ENCODE data around the gene HTT.

HTT gene

GRCh38 chr4:3112201-3112600 lies 37.7 kb downstream of the HTT start:
- in situ Hi-C loops (cut with MboI; ENCODE audit: low sequenced_read_pairs), result no loop called here
- Histone ChIP-seq H3K4me3 (no peak overlapping the region), H3K27me3 (ENCODE audit: low read depth) (no peaks in the 10 kb centered on the region), H3K36me3 (replicated peaks) (peaks cover 77% of the 10 kb centered on the region), H3K4me1 (peaks cover 4% of the 10 kb centered on the region; the same call in 1 of the 2 replicates), H3K9me3 (no peaks in the 10 kb centered on the region)
- no peak for DNase-seq (ENCODE audit: low spot score in 2 of 2)

GRCh38 chr4:3112609-3113469 lies 38.4 kb downstream of the HTT start:
- Histone ChIP-seq H3K9me3 (no peaks in the 10 kb centered on the region), H3K4me3 (no peak overlapping the region), H3K27me3 (ENCODE audit: low read depth) (no peaks in the 10 kb centered on the region), H3K36me3 (replicated peaks) (peaks cover 77% of the 10 kb centered on the region), H3K4me1 (peaks cover 4% of the 10 kb centered on the region; the same call in 1 of the 2 replicates)
- no peak for DNase-seq (ENCODE audit: low spot score in 2 of 2)
- in situ Hi-C loops (cut with MboI; ENCODE audit: low sequenced_read_pairs), result no loop called here

GRCh38 chr4:3114377-3114776 lies 39.9 kb downstream of the HTT start:
- in situ Hi-C loops (cut with MboI; ENCODE audit: low sequenced_read_pairs), result no loop called here
- DNase-seq (ENCODE audit: low spot score in 2 of 2), result no peak
- peaks cover 82% of the 10 kb centered on the region for H3K36me3 ChIP-seq (replicated peaks)

DNA sequence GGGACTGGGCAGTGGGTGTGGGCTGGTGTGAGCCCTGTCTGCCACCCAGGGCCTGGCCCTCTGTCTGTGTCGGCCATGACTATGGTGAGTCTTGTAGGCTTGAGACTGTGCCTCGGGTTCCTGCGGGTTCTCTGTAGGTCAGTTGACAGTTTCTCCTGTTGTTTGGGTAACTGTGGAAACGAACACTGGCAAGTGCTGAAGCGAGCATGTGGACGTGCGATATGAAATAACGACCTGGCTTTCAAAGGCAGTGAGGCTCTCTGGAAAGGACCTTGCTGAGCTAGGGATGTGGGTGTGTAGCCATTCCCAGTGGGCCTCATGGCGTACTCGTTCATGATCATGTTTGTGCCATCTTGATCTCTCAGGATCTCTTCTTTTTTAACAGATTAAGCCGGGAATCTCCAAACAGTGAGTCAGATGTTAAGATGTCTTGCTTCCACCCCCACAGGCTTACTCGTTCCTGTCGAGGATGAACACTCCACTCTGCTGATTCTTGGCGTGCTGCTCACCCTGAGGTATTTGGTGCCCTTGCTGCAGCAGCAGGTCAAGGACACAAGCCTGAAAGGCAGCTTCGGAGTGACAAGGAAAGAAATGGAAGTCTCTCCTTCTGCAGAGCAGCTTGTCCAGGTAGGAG lies 41.3 kb downstream of the HTT start:
- DNase-seq (ENCODE audit: low spot score in 2 of 2), result no peak
- Histone ChIP-seq H3K4me1 (peaks cover 4% of the 10 kb centered on the region; the same call in 1 of the 2 replicates), H3K27me3 (ENCODE audit: low read depth) (no peaks in the 10 kb centered on the region), H3K9me3 (no peaks in the 10 kb centered on the region), H3K4me3 (no peak overlapping the region), H3K36me3 (replicated peaks) (peaks cover 74% of the 10 kb centered on the region)
- in situ Hi-C loops (cut with MboI; ENCODE audit: low sequenced_read_pairs), result no loop called here

More at GRCh38 chr4:3114377-3114776, 39.9 kb downstream of the HTT start:
- Histone ChIP-seq H3K4me1 (peaks cover 4% of the 10 kb centered on the region; the same call in 1 of the 2 replicates), H3K4me3 (no peak overlapping the region), H3K27me3 (ENCODE audit: low read depth) (no peaks in the 10 kb centered on the region), H3K9me3 (no peaks in the 10 kb centered on the region)

GRCh38 chr4:3116955-3117354 lies 42.5 kb downstream of the HTT start:
- Histone ChIP-seq H3K36me3 (replicated peaks) (peaks cover 73% of the 10 kb centered on the region), H3K4me1 (peaks cover 4% of the 10 kb centered on the region; the same call in 1 of the 2 replicates), H3K9me3 (no peaks in the 10 kb centered on the region), H3K27me3 (ENCODE audit: low read depth) (no peaks in the 10 kb centered on the region), H3K4me3 (no peak overlapping the region)
- in situ Hi-C loops (cut with MboI; ENCODE audit: low sequenced_read_pairs), result no loop called here
- no peak for DNase-seq (ENCODE audit: low spot score in 2 of 2)

GRCh38 chr4:3118312-3118711 lies 43.8 kb downstream of the HTT start:
- H3K27me3 ChIP-seq (ENCODE audit: low read depth), result no peaks in the 10 kb centered on the region
- no peaks in the 10 kb centered on the region for H3K9me3 ChIP-seq
- no peaks in the 10 kb centered on the region for H3K4me1 ChIP-seq
- in situ Hi-C loops (cut with MboI; ENCODE audit: low sequenced_read_pairs), result no loop called here
- H3K36me3 ChIP-seq (replicated peaks), result peaks cover 67% of the 10 kb centered on the region
- no peak for DNase-seq (ENCODE audit: low spot score in 2 of 2)
- no peak overlapping the region for H3K4me3 ChIP-seq

DNA sequence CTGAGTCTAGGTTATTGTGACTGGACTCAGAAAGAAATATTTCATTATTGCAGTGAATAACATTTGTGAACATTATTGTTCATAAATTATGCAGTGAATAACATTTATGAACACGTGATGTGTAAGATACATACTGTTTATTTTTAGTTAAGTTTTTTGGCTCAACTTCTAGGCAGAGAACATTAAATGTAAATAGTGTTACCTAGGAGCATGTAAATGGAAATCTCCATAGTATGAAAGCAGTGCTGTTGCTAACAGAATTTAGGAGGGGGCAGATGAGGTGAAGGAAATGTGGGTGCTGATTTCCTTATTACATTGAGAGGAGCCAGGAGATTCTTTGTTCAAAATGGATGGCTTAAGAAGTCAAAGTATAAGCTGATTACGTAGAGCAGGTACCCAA lies 45.0 kb downstream of the HTT start:
- no peak overlapping the region for H3K4me3 ChIP-seq
- in situ Hi-C loops (cut with MboI; ENCODE audit: low sequenced_read_pairs), result no loop called here
- no peak for DNase-seq (ENCODE audit: low spot score in 2 of 2)
- no peaks in the 10 kb centered on the region for H3K9me3 ChIP-seq
- peaks cover 65% of the 10 kb centered on the region for H3K36me3 ChIP-seq (replicated peaks)
- no peaks in the 10 kb centered on the region for H3K27me3 ChIP-seq (ENCODE audit: low read depth)
- no peaks in the 10 kb centered on the region for H3K4me1 ChIP-seq

DNA sequence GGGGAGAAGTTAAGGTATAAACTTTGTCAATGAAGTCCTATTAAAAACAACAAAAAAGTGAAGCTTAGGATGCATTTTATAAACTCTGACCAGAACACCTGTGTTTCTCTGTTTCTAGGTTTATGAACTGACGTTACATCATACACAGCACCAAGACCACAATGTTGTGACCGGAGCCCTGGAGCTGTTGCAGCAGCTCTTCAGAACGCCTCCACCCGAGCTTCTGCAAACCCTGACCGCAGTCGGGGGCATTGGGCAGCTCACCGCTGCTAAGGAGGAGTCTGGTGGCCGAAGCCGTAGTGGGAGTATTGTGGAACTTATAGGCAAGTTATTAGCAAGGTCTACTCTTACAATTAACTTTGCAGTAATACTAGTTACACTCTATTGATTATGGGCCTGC lies 46.6 kb downstream of the HTT start:
- Histone ChIP-seq H3K27me3 (ENCODE audit: low read depth) (no peaks in the 10 kb centered on the region), H3K9me3 (no peaks in the 10 kb centered on the region), H3K4me1 (no peaks in the 10 kb centered on the region), H3K4me3 (no peak overlapping the region), H3K36me3 (replicated peaks) (peaks cover 53% of the 10 kb centered on the region)
- no peak for DNase-seq (ENCODE audit: low spot score in 2 of 2)
- in situ Hi-C loops (cut with MboI; ENCODE audit: low sequenced_read_pairs), result no loop called here

DNA sequence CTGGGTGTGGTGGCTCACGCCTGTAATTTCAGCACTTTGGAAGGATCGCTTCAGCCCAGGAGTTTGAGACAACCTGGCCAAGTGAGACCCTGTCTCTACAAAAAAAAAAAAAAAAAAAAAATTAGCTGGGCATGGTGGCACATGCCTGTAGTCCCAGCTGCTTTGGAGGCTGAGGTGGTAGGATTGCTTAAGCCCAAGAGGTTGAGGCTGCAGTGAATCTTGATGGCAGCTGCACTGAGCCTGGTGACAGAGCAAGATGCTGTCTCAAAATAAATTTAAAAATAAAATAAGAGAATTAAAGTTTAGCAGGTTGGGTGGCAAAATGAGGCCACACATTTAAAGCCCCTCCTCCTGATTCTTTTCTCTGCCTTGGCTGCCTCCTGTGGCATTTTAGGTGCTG lies 47.1 kb downstream of the HTT start:
- in situ Hi-C loops (cut with MboI; ENCODE audit: low sequenced_read_pairs), result no loop called here
- no peak for DNase-seq (ENCODE audit: low spot score in 2 of 2)

GRCh38 chr4:3122081-3122563 lies 47.6 kb downstream of the HTT start:
- H3K27me3 ChIP-seq (ENCODE audit: low read depth), result no peaks in the 10 kb centered on the region
- H3K36me3 ChIP-seq (replicated peaks), result peaks cover 50% of the 10 kb centered on the region
- no peaks in the 10 kb centered on the region for H3K9me3 ChIP-seq
- no peaks in the 10 kb centered on the region for H3K4me1 ChIP-seq
- H3K4me3 ChIP-seq, result no peak overlapping the region
- in situ Hi-C loops (cut with MboI; ENCODE audit: low sequenced_read_pairs), result no loop called here
- no peak for DNase-seq (ENCODE audit: low spot score in 2 of 2)

More for the DNA sequence above, 47.1 kb downstream of the HTT start:
- Histone ChIP-seq H3K4me3 (no peak overlapping the region), H3K9me3 (no peaks in the 10 kb centered on the region), H3K36me3 (replicated peaks) (peaks cover 50% of the 10 kb centered on the region), H3K27me3 (ENCODE audit: low read depth) (no peaks in the 10 kb centered on the region), H3K4me1 (no peaks in the 10 kb centered on the region)

GRCh38 chr4:3123181-3123671 lies 48.7 kb downstream of the HTT start:
- no peak for DNase-seq (ENCODE audit: low spot score in 2 of 2)
- in situ Hi-C loops (cut with MboI; ENCODE audit: low sequenced_read_pairs), result no loop called here
- no peaks in the 10 kb centered on the region for H3K9me3 ChIP-seq
- H3K36me3 ChIP-seq (replicated peaks), result peaks cover 49% of the 10 kb centered on the region
- H3K4me3 ChIP-seq, result no peak overlapping the region
- H3K27me3 ChIP-seq (ENCODE audit: low read depth), result no peaks in the 10 kb centered on the region
- H3K4me1 ChIP-seq, result no peaks in the 10 kb centered on the region

DNA sequence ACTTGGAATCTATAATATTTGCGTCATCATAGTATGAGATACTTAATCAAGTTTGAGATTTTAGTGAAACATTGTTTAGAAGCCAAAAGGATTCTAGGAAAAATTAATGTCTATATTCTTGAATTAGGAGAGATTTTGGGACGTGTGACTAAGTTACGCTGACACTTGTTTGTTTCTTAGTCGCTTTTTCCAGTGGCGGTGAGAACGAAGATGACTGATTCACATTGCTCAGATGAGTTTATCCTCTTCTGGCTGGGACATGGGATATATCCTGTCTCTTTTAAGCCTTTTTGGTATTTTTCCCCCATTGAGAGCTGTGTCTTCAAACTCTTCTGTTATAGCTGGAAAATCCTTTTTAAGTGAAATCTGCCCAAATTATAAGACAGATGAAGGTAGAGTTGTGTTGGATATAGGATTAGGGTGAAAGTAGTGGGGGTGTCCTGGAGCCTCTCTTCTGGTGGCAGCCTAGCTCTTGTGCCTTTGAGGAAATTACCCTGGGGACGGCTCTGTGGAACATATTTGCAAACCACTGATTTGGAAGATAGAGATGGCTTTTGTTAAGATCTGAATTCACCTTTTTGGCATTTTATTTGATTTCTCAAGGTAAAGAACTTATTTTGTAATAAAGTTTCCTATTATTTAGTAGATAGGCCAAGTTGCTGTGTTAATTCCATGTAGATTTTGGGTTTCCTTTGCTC lies 49.7 kb downstream of the HTT start:
- Histone ChIP-seq H3K36me3 (replicated peaks) (peaks cover 51% of the 10 kb centered on the region), H3K9me3 (no peaks in the 10 kb centered on the region), H3K4me1 (no peaks in the 10 kb centered on the region), H3K27me3 (ENCODE audit: low read depth) (no peaks in the 10 kb centered on the region), H3K4me3 (no peak overlapping the region)
- in situ Hi-C loops (cut with MboI; ENCODE audit: low sequenced_read_pairs), result no loop called here
- no peak for DNase-seq (ENCODE audit: low spot score in 2 of 2)

DNA sequence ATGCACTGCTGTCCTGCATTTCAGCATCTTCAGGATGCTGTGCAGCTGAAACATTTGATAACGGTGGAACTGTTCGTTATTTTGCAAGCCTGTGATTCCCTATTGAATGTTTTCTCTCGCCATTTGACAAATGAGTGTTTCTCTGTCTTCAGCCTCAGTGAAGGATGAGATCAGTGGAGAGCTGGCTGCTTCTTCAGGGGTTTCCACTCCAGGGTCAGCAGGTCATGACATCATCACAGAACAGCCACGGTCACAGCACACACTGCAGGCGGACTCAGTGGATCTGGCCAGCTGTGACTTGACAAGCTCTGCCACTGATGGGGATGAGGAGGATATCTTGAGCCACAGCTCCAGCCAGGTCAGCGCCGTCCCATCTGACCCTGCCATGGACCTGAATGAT lies 52.6 kb downstream of the HTT start:
- H3K36me3 ChIP-seq (replicated peaks), result peaks cover 70% of the 10 kb centered on the region
- no peaks in the 10 kb centered on the region for H3K4me1 ChIP-seq
- no peaks in the 10 kb centered on the region for H3K9me3 ChIP-seq
- DNase-seq (ENCODE audit: low spot score in 2 of 2), result no peak
- H3K27me3 ChIP-seq (ENCODE audit: low read depth), result no peaks in the 10 kb centered on the region
- H3K4me3 ChIP-seq, result no peak overlapping the region
- in situ Hi-C loops (cut with MboI; ENCODE audit: low sequenced_read_pairs), result no loop called here

Data from HAP-1 (cell line).